DND-41 (cell line): ENCODE measurements around the gene ALDH1L2.

ENCODE experiments used
- CTCF ChIP-seq: IDR thresholded peaks from 2 replicates; pipeline ENCODE4 v1.5.1; 2012; ENCODE audit warnings: borderline replicate concordance, low read length, moderate library complexity, mild to moderate bottlenecking; ENCODE audit not compliant: poor library complexity, severe bottlenecking; ENCODE audit errors: extremely low read depth
- EZH2 ChIP-seq: IDR thresholded peaks from 3 replicates; pipeline ENCODE4 v1.6.1; 2012; ENCODE audit warnings: borderline replicate concordance, low read depth, mild to moderate bottlenecking, moderate library complexity, low read length, inconsistent platforms; ENCODE audit not compliant: severe bottlenecking

DNA sequence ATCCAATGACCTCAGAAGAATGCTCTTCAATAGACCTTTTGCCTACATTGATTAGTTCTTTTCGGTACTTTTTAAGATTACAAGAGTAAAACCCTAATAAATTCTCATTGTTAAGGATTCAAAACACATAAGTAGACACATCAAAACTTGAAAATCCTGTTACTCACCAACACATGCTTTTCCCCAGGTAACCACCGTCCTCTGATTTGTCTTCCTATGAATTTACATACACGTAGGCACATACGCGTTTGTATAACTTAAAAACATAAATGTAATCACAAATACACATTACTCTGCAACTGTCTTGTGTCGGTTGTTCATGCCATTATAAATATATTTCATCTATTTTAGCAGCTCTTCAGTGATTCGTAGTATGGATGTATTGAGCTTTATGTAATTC lies 22.4 kb upstream of the ALDH1L2 start:
- TF ChIP-seq CTCF (no peak), EZH2 (no peak)
